OCI-LY7 (cell line): ENCODE results near the gene TAF13. TPM values are rescaled to one million over a fixed set of nuclear protein-coding genes. Genes with fewer than 3 reads are reported as not detected.

ENCODE experiments used
- BruUV-seq: library from RNA; stranded (reverse); fragments of 400-500 nt; replicated peaks from 2 replicates; lab custom pipeline; 2021; lab: Mats Ljungman, UMichigan
- CTCF ChIA-PET: fragments of 300-600 bp; sonication (Branson Sonifier 250); formaldehyde crosslinking; loops from one replicate; lab custom pipeline; 2022; ENCODE audit warnings: antibody characterized with exemption; ENCODE audit not compliant: unreplicated experiment; lab: Charles Lee
- POLR2A ChIA-PET: fragments of 300-600 bp; sonication (Branson Sonifier 250); formaldehyde crosslinking; loops from one replicate; lab custom pipeline; 2022; ENCODE audit warnings: antibody characterized with exemption; lab: Charles Lee
- DNase-seq: peaks from one replicate; pipeline ENCODE4 v3.0.0-alpha.2; 2015; ENCODE audit warnings: low spot score
- H2AFZ ChIP-seq: fragments of 200-600 bp; sonication (generic), shearing (Covaris generic); 2 replicates; pipeline ENCODE4 v1.6.1; 2014; ENCODE audit warnings: mild to moderate bottlenecking, antibody characterized with exemption, low read length, moderate library complexity
- H3K27ac ChIP-seq: fragments of 200-600 bp; sonication (generic); 2 replicates; pipeline ENCODE4 v1.5.1; 2014; ENCODE audit warnings: mixed run types, low read depth, mild to moderate bottlenecking, moderate library complexity, low read length, inconsistent platforms; ENCODE audit not compliant: poor library complexity, severe bottlenecking
- H3K36me3 ChIP-seq: fragments of 200-600 bp; sonication (generic); 2 replicates; pipeline ENCODE4 v1.6.1; 2014; ENCODE audit warnings: mild to moderate bottlenecking, antibody characterized with exemption, low read length, moderate library complexity, mixed read lengths; ENCODE audit not compliant: insufficient read depth
- H3K4me1 ChIP-seq: fragments of 200-600 bp; sonication (generic); 2 replicates; pipeline ENCODE4 v1.5.1; 2014; ENCODE audit warnings: mild to moderate bottlenecking, low read length; ENCODE audit not compliant: insufficient read depth, poor library complexity, severe bottlenecking
- H3K4me2 ChIP-seq: fragments of 200-600 bp; sonication (generic); 2 replicates; pipeline ENCODE4 v1.6.1; 2014; ENCODE audit warnings: mild to moderate bottlenecking, low read length
- H3K4me3 ChIP-seq: fragments of 200-600 bp; sonication (generic); 2 replicates; pipeline ENCODE4 v1.5.1; 2014; ENCODE audit warnings: mild to moderate bottlenecking, low read depth, low read length; ENCODE audit not compliant: poor library complexity, severe bottlenecking
- H3K79me2 ChIP-seq: fragments of 200-600 bp; sonication (generic); 2 replicates; pipeline ENCODE4 v1.6.1; 2016; ENCODE audit warnings: low read depth, mild to moderate bottlenecking, low read length, moderate library complexity, mixed read lengths; ENCODE audit not compliant: insufficient read depth
- H3K9me2 ChIP-seq: fragments of 200-600 bp; sonication (generic); 2 replicates; pipeline ENCODE4 v1.6.1; 2016; ENCODE audit warnings: mild to moderate bottlenecking, low read length, mixed read lengths; ENCODE audit not compliant: insufficient read depth
- H3K9me3 ChIP-seq: fragments of 200-600 bp; sonication (generic); 2 replicates; pipeline ENCODE4 v1.6.1; 2014; ENCODE audit warnings: mild to moderate bottlenecking, mixed run types, low read length, mixed read lengths
- H4K20me1 ChIP-seq: fragments of 200-600 bp; sonication (generic); 2 replicates; pipeline ENCODE4 v1.6.1; 2014; ENCODE audit warnings: mild to moderate bottlenecking, antibody characterized with exemption, low read length, moderate library complexity, mixed read lengths; ENCODE audit not compliant: insufficient read depth
- EZH2phosphoT487 ChIP-seq: fragments of 200-600 bp; sonication (generic); IDR thresholded peaks from 2 replicates; pipeline ENCODE4 v1.6.1; 2018; ENCODE audit warnings: low read depth, borderline replicate concordance, mild to moderate bottlenecking, mixed run types, antibody characterized with exemption, low read length, moderate library complexity, mixed read lengths
- intact Hi-C: fragments of 100-400 bp; cut with micrococcal nuclease; formaldehyde crosslinking; loops from one replicate; pipeline ENCODE4 v1.10.0; 2022; ENCODE audit not compliant: unreplicated experiment
- total RNA-seq, 2 experiments: library from RNA; depleted of rRNA in 1 of 2; stranded (reverse); fragments of >200 nt in 1 of 2; shearing (Covaris generic) in 1 of 2; gene quantifications; 2 replicates each; pipeline ENCODE4 v1.2.3, GENCODE V29; 2014 to 2022
- TF ChIP-seq, protein P1 (sequence below): fragments of 200-600 bp; sonication (generic); conservative IDR thresholded peaks from 2 replicates; pipeline ENCODE4 v1.5.1; 2014; ENCODE audit warnings: mild to moderate bottlenecking, antibody characterized with exemption, low read length, moderate library complexity, mixed read lengths

TAF13 gene
- total RNA-seq, 2 experiments from 2014 or later: 8.3 to 27.2 TPM

DNA sequence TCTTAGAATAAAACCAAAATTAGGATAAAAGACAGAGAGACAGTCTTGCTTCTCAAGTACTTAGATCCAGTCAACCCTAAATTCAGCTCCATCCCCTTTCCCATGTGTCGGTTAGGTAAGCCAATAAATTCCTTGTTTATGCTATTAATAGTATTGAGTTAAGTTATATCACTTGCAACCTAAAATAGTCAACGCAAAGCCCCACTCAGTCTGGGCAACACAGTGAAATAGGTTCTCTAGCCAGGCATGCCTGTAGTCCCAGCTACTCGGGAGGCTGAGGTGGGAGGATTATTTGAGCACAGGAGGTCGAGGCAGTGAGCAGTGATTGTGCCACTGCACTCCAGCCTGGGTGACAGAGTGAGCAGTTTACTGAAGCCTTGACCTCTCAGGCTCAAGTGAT lies 14.6 kb downstream of the TAF13 start:
- H3K9me3 ChIP-seq: no peaks in the 10 kb centered on the region
- BruUV-seq: no TSS peak
- no peak overlapping the region for H3K4me2 ChIP-seq
- no peak for TF ChIP-seq EZH2phosphoT487
- TF ChIP-seq, protein P1, sequence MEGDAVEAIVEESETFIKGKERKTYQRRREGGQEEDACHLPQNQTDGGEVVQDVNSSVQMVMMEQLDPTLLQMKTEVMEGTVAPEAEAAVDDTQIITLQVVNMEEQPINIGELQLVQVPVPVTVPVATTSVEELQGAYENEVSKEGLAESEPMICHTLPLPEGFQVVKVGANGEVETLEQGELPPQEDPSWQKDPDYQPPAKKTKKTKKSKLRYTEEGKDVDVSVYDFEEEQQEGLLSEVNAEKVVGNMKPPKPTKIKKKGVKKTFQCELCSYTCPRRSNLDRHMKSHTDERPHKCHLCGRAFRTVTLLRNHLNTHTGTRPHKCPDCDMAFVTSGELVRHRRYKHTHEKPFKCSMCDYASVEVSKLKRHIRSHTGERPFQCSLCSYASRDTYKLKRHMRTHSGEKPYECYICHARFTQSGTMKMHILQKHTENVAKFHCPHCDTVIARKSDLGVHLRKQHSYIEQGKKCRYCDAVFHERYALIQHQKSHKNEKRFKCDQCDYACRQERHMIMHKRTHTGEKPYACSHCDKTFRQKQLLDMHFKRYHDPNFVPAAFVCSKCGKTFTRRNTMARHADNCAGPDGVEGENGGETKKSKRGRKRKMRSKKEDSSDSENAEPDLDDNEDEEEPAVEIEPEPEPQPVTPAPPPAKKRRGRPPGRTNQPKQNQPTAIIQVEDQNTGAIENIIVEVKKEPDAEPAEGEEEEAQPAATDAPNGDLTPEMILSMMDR: no peak
- no peaks in the 10 kb centered on the region for H3K4me1 ChIP-seq
- no peak overlapping the region for H2AFZ ChIP-seq
- no peaks in the 10 kb centered on the region for H3K9me2 ChIP-seq
- no peaks in the 10 kb centered on the region for H4K20me1 ChIP-seq
- H3K79me2 ChIP-seq: no peaks in the 10 kb centered on the region
- intact Hi-C loops: no loop called here
- DNase-seq: no peak
- CTCF ChIA-PET: no interaction called here
- POLR2A ChIA-PET: interaction anchor here (0.7 to 1.2 kb wide), 5 partner anchors 11 to 108 kb away, joined by 3 to 9 read pairs (median 4); partner anchors contain the start of gene TAF13
- H3K4me3 ChIP-seq: no peak overlapping the region
- H3K36me3 ChIP-seq: peaks cover 29% of the 10 kb centered on the region
- no peak overlapping the region for H3K27ac ChIP-seq

DNA sequence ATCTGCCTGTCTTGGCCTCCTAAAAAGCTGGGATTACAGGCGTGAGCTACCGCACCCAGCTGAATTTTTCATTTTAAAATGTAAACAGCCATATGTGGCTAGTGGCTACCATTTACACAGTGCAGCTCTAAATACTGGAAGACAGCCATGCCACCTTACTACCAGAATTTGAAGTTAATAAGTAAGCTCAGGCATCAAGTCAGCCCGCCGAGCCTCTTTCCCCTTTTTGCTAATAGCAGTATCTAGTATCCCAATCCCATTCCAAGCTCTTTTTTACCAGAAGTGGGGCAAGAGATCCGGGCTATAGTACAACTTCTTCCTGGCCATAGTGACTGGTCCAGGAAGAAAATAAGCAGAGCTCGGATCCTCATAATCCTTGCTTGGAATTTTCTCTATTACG lies 15.1 kb downstream of the TAF13 start:
- no peak for TF ChIP-seq EZH2phosphoT487
- TF ChIP-seq, protein P1: no peak
- Histone ChIP-seq H3K9me2 (no peaks in the 10 kb centered on the region), H3K4me1 (no peaks in the 10 kb centered on the region), H3K27ac (no peak overlapping the region), H3K4me3 (no peak overlapping the region), H3K79me2 (no peaks in the 10 kb centered on the region), H3K4me2 (no peak overlapping the region), H2AFZ (no peak overlapping the region), H3K36me3 (peaks cover 29% of the 10 kb centered on the region), H3K9me3 (no peaks in the 10 kb centered on the region), H4K20me1 (no peaks in the 10 kb centered on the region)
- no peak for DNase-seq
- CTCF ChIA-PET: no interaction called here
- intact Hi-C loops: no loop called here
- POLR2A ChIA-PET: interaction anchor here (0.5 to 1.2 kb wide), 5 partner anchors 12 to 107 kb away, joined by 3 to 5 read pairs (median 4); no protein-coding TSS in a partner anchor
- BruUV-seq: no TSS peak

DNA sequence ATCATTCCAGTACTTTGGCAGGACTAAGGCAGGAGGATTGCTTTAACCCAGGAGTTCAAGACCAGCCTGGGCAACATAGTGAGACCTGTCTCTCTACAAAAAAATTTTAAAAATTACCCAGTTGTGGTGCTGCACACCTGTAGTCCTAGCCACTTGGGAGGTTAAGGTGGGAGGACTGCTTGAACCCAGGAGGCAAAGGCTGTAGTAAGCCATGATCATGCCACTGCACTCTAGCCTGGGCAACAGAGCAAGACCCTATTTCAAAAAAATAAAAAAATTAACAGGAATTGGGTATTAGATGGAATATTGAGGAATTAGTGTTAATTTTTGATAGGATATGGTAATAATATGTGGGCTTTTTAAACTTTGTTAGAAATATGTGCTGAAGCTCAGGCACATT lies 16.8 kb downstream of the TAF13 start:
- H3K27ac ChIP-seq: no peak overlapping the region
- H3K36me3 ChIP-seq: peaks cover 16% of the 10 kb centered on the region
- no peaks in the 10 kb centered on the region for H3K9me2 ChIP-seq
- TF ChIP-seq, protein P1: no peak
- no peak for TF ChIP-seq EZH2phosphoT487
- no peaks in the 10 kb centered on the region for H3K79me2 ChIP-seq
- intact Hi-C loops: loop anchor here (2.0 kb wide), 1 partner anchor 16 kb away; the partner anchor contains the start of gene WDR47
- no TSS peak for BruUV-seq
- ChIA-PET CTCF (no interaction called here), POLR2A (no interaction called here)
- H3K9me3 ChIP-seq: no peaks in the 10 kb centered on the region
- DNase-seq: no peak
- no peaks in the 10 kb centered on the region for H4K20me1 ChIP-seq
- H3K4me1 ChIP-seq: no peaks in the 10 kb centered on the region
- no peak overlapping the region for H3K4me3 ChIP-seq
- H3K4me2 ChIP-seq: no peak overlapping the region
- H2AFZ ChIP-seq: no peak overlapping the region
